Upper lobe of left lung (tissue), 4 donors: ENCODE data around the gene ADAM12.

Experiments
- CTCF ChIP-seq, 6 experiments: fragments of 450-650 bp in 4 of 6; fragments of 200-600 bp in 2 of 6; sonication (generic) in 2 of 6; IDR thresholded peaks; one replicate each; pipeline ENCODE4 v1.5.1; 2016 to 2019; ENCODE audit warnings: antibody characterized with exemption in 6 of 6
- EP300 ChIP-seq, 4 donors: sonication (generic); formaldehyde crosslinking; IDR thresholded peaks; one replicate each; pipeline ENCODE4 v1.5.1; 2017; ENCODE audit warnings: antibody characterized with exemption in 4 of 4, control low read depth in 2 of 4
- POLR2A ChIP-seq, 4 donors: fragments of 450-650 bp; IDR thresholded peaks; one replicate each; pipeline ENCODE4 v1.5.1; 2016 to 2017; ENCODE audit warnings: antibody characterized with exemption in 4 of 4, mild to moderate bottlenecking in 2 of 4

- TF ChIP-seq POLR2A (IDR thresholded peaks at IDR 0.05) (no peak), EP300 (IDR thresholded peaks at IDR 0.05) (no peak), CTCF (IDR thresholded peaks at IDR 0.05) (no peak)
These were observed 407.7 kb downstream of the ADAM12 start for GRCh38 chr10:125980521-125981035.
